ENCODE data around the gene FMN2.
"Not testable (repeated sequence)": the region's sequence is repeated elsewhere in the genome, so short reads cannot be mapped to it uniquely, and the experiment has no call there.

FMN2 gene

DNA sequence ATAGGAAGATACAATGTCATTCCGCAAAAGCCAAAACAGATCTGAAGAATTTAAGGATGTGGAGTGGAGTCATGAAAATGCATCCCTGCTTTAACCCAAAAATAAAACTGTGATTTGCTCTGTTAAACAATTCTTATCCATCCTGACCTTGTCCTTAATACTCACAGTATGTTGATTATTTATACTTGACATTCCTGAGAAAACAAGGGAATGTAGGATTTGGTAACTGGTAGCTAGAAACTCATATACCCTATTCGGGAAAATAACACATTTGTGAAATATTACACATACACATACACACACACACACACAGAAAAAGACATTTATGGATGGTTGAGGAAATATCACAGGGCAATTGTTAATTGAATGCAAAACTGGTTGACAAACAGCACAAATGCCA lies 80.2 kb downstream of the FMN2 start:
- CTCF ChIA-PET, result interaction anchor here (0.8 to 1.2 kb wide), 3 partner anchors 12 to 147 kb away, joined by 3 read pairs; no protein-coding TSS in a partner anchor
- POLR2A ChIA-PET, result interaction anchor here (0.6 kb wide), 1 partner anchor 9 kb away, joined by 3 read pairs; no protein-coding TSS in a partner anchor

DNA sequence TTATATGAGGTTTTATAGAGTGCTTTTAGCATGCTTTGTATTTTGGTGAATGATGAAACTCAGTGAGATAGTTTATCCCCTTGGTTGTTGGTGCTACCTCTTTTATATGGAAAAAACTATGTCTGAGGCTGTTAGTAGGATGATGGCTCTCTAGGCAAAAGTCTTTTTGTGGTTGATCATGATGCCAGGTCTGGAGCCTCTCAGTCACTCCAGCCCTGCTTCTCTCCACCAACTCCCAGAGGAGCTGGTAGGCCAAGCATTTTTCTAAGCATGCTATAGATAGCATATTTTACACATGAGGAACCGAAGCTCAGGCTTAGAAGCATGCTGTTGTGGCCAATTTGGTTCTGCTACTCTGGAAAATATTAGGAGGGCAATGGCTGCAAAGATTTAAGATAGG lies 82.2 kb downstream of the FMN2 start:
- ChIA-PET CTCF (interaction anchor here (1.1 kb wide), 1 partner anchor 146 kb away, joined by 3 read pairs; no protein-coding TSS in a partner anchor), POLR2A (no interaction called here)
- Histone ChIP-seq H3K36me3 (ENCODE audit: control insufficient read depth in 4 of 4, insufficient read depth in 4 of 4, low read length in 3 of 4) (no peaks in the 10 kb centered on the region), H3K27ac (ENCODE audit: insufficient read depth in 1 of 2, low read depth in 1 of 2, low read length in 2 of 2, poor library complexity in 1 of 2, severe bottlenecking in 2 of 2) (no peak overlapping the region), H3K4me1 (ENCODE audit: control extremely low read depth in 1 of 4, control insufficient read depth in 4 of 4, insufficient read depth in 4 of 4, low read length in 3 of 4) (no peaks in the 10 kb centered on the region), H3K27me3 (replicated peaks in 2 of 5; ENCODE audit: control insufficient read depth in 4 of 5, insufficient read depth in 5 of 5, low read length in 4 of 5) (peaks cover 0 to 7% (median 0%) of the 10 kb centered on the region in 5 experiments), H3K9me3 (ENCODE audit: control extremely low read depth in 1 of 5, control insufficient read depth in 4 of 5, insufficient read depth in 2 of 5, low read depth in 1 of 5, low read length in 4 of 5) (no peaks in the 10 kb centered on the region), H3K4me3 (ENCODE audit: control insufficient read depth in 1 of 7, extremely low read depth in 1 of 7, insufficient read depth in 4 of 7, low read depth in 2 of 7, low read length in 6 of 7) (no peak overlapping the region)
- no peak for DNase-seq
- no CpG with 5 or more reads among the region's 1 CpG for WGBS (ENCODE audit: insufficient coverage)

More for the DNA sequence above, 80.2 kb downstream of the FMN2 start:
- Histone ChIP-seq H3K9me3 (ENCODE audit: control extremely low read depth in 1 of 5, control insufficient read depth in 4 of 5, insufficient read depth in 2 of 5, low read depth in 1 of 5, low read length in 4 of 5) (no peaks in the 10 kb centered on the region), H3K4me1 (ENCODE audit: control extremely low read depth in 1 of 4, control insufficient read depth in 4 of 4, insufficient read depth in 4 of 4, low read length in 3 of 4) (no peaks in the 10 kb centered on the region), H3K27ac (ENCODE audit: insufficient read depth in 1 of 2, low read depth in 1 of 2, low read length in 2 of 2, poor library complexity in 1 of 2, severe bottlenecking in 2 of 2) (no peak overlapping the region), H3K36me3 (ENCODE audit: control insufficient read depth in 4 of 4, insufficient read depth in 4 of 4, low read length in 3 of 4) (no peaks in the 10 kb centered on the region), H3K4me3 (ENCODE audit: control insufficient read depth in 1 of 7, extremely low read depth in 1 of 7, insufficient read depth in 4 of 7, low read depth in 2 of 7, low read length in 6 of 7) (no peak overlapping the region), H3K27me3 (replicated peaks in 2 of 5; ENCODE audit: control insufficient read depth in 4 of 5, insufficient read depth in 5 of 5, low read length in 4 of 5) (peaks cover 0 to 5% (median 0%) of the 10 kb centered on the region in 5 experiments)
- WGBS (ENCODE audit: insufficient coverage), result no CpG with 5 or more reads among the region's 2 CpGs
- no peak for DNase-seq

DNA sequence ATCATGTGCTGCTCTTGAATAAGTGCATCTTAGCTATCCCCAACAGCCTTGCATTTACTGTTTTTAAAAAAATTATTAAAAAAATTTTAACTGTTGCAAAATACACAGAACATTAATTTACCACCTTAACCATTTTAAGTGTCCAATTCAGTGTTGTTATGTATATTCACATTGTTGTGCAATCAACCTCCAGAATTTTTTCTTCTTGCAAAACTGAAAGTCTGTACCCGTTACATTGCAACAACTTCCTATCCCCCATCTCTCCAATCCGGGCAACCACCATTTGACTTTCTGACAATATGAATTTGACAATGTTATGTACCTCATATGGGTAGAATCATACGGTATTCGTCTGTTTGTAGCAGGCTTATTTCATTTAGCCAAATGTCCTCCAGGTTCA lies 83.1 kb downstream of the FMN2 start:
- 93% methylated on average over 2 of the region's 4 CpGs for WGBS (ENCODE audit: insufficient coverage)
- no peak overlapping the region for H3K27ac ChIP-seq (ENCODE audit: insufficient read depth in 1 of 2, low read depth in 1 of 2, low read length in 2 of 2, poor library complexity in 1 of 2, severe bottlenecking in 2 of 2)
- H3K4me1 ChIP-seq (ENCODE audit: control extremely low read depth in 1 of 4, control insufficient read depth in 4 of 4, insufficient read depth in 4 of 4, low read length in 3 of 4), result no peaks in the 10 kb centered on the region
- POLR2A ChIA-PET, result interaction anchor here (0.6 kb wide), 1 partner anchor 216 kb away, joined by 3 read pairs; no protein-coding TSS in a partner anchor
- no peaks in the 10 kb centered on the region for H3K9me3 ChIP-seq (ENCODE audit: control extremely low read depth in 1 of 5, control insufficient read depth in 4 of 5, insufficient read depth in 2 of 5, low read depth in 1 of 5, low read length in 4 of 5)
- CTCF ChIA-PET, result no interaction called here
- DNase-seq, result no peak
- H3K4me3 ChIP-seq (ENCODE audit: control insufficient read depth in 1 of 7, extremely low read depth in 1 of 7, insufficient read depth in 4 of 7, low read depth in 2 of 7, low read length in 6 of 7), result no peak overlapping the region
- H3K27me3 ChIP-seq (replicated peaks in 2 of 5; ENCODE audit: control insufficient read depth in 4 of 5, insufficient read depth in 5 of 5, low read length in 4 of 5), result peaks cover 0 to 7% (median 0%) of the 10 kb centered on the region in 5 experiments
- H3K36me3 ChIP-seq (ENCODE audit: control insufficient read depth in 4 of 4, insufficient read depth in 4 of 4, low read length in 3 of 4), result no peaks in the 10 kb centered on the region

DNA sequence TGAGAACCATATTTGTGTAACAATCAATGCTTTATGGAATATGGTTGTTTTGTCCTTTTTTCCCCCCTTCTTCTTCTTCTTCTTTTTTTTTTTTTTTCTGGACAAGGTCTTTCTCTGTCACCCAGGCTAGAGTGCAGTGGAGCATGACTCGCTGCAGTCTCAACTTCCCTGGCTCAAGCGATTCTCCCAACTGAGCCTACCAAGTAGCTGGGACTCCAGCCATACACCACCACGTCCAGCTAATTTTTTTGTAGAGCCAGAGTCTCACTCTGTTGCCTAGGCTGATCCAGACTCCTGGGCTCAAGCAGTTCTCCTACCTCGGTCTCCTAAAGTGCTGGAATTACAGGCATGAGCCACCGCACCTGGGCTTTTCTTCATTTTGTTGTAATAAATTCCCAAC lies 86.7 kb downstream of the FMN2 start:
- Histone ChIP-seq H3K27me3 (replicated peaks in 2 of 5; ENCODE audit: control insufficient read depth in 4 of 5, insufficient read depth in 5 of 5, low read length in 4 of 5) (peaks cover 0 to 10% (median 0%) of the 10 kb centered on the region in 5 experiments), H3K27ac (ENCODE audit: insufficient read depth in 1 of 2, low read depth in 1 of 2, low read length in 2 of 2, poor library complexity in 1 of 2, severe bottlenecking in 2 of 2) (no peak overlapping the region), H3K9me3 (ENCODE audit: control extremely low read depth in 1 of 5, control insufficient read depth in 4 of 5, insufficient read depth in 2 of 5, low read depth in 1 of 5, low read length in 4 of 5) (no peaks in the 10 kb centered on the region), H3K36me3 (ENCODE audit: control insufficient read depth in 4 of 4, insufficient read depth in 4 of 4, low read length in 3 of 4) (no peaks in the 10 kb centered on the region), H3K4me3 (ENCODE audit: control insufficient read depth in 1 of 7, extremely low read depth in 1 of 7, insufficient read depth in 4 of 7, low read depth in 2 of 7, low read length in 6 of 7) (no peak overlapping the region), H3K4me1 (ENCODE audit: control extremely low read depth in 1 of 4, control insufficient read depth in 4 of 4, insufficient read depth in 4 of 4, low read length in 3 of 4) (no peaks in the 10 kb centered on the region)
- DNase-seq, result no peak
- POLR2A ChIA-PET, result no interaction called here
- 93% methylated on average over 5 of the region's 5 CpGs for WGBS (ENCODE audit: insufficient coverage)
- CTCF ChIA-PET, result no interaction called here

DNA sequence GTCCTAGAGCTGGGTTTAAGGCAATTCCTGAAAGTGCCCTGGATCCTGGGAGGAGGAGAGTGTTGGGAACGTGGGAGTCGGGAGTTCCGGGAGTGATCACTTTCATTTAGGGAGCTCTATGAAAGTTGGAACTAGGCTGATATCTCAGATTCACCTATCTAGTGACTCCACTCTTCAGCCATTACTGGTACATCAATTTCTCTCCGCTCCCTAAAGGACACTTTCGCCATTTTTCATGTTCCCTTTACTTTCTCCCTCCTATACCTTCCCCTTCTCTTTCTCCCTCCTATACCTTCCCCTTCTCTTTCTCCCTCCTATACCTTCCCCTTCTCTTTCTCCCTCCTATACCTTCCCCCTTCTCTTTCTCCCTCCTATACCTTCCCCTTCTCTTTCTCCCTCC lies 93.0 kb downstream of the FMN2 start:
- POLR2A ChIA-PET; DNase-seq; H3K4me1 ChIP-seq (ENCODE audit: control extremely low read depth in 1 of 4, control insufficient read depth in 4 of 4, insufficient read depth in 4 of 4, low read length in 3 of 4); H3K4me3 ChIP-seq (ENCODE audit: control insufficient read depth in 1 of 7, extremely low read depth in 1 of 7, insufficient read depth in 4 of 7, low read depth in 2 of 7, low read length in 6 of 7); H3K36me3 ChIP-seq (ENCODE audit: control insufficient read depth in 4 of 4, insufficient read depth in 4 of 4, low read length in 3 of 4); H3K9me3 ChIP-seq (ENCODE audit: control extremely low read depth in 1 of 5, control insufficient read depth in 4 of 5, insufficient read depth in 2 of 5, low read depth in 1 of 5, low read length in 4 of 5); H3K27ac ChIP-seq (ENCODE audit: insufficient read depth in 1 of 2, low read depth in 1 of 2, low read length in 2 of 2, poor library complexity in 1 of 2, severe bottlenecking in 2 of 2): not testable (repeated sequence)
- CTCF ChIA-PET, result interaction anchor here (0.9 kb wide), 2 partner anchors 35 to 37 kb away, joined by 3 to 4 read pairs; no protein-coding TSS in a partner anchor
- peaks cover 0 to 23% (median 7%) of the 10 kb centered on the region in 5 experiments for H3K27me3 ChIP-seq (replicated peaks in 2 of 5; ENCODE audit: control insufficient read depth in 4 of 5, insufficient read depth in 5 of 5, low read length in 4 of 5)
- WGBS (ENCODE audit: insufficient coverage), result 91% methylated on average over 3 of the region's 5 CpGs

DNA sequence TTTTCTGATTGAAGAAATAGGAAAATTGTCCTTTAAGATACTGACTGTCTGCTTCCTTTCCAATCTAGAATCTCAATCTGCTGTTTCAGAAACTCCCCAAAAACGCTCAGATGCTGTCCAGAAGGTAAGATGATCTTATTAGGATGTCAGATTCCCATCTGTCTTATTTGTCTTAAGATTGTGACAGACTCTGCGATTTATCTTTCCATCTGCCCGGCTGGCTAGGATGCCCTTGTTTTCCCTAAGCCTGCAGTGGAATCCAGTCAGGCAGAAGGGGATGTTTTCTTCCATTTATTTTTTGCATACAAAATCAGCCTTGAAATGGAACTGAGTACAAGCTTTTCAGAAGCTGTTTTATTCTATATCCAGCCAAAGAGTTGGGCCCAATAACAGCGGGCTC lies 96.5 kb downstream of the FMN2 start:
- no peak overlapping the region for H3K4me3 ChIP-seq (ENCODE audit: control insufficient read depth in 1 of 7, extremely low read depth in 1 of 7, insufficient read depth in 4 of 7, low read depth in 2 of 7, low read length in 6 of 7)
- no peaks in the 10 kb centered on the region for H3K9me3 ChIP-seq (ENCODE audit: control extremely low read depth in 1 of 5, control insufficient read depth in 4 of 5, insufficient read depth in 2 of 5, low read depth in 1 of 5, low read length in 4 of 5)
- H3K27ac ChIP-seq (ENCODE audit: insufficient read depth in 1 of 2, low read depth in 1 of 2, low read length in 2 of 2, poor library complexity in 1 of 2, severe bottlenecking in 2 of 2), result no peak overlapping the region
- DNase-seq, result no peak
- H3K27me3 ChIP-seq (replicated peaks in 2 of 5; ENCODE audit: control insufficient read depth in 4 of 5, insufficient read depth in 5 of 5, low read length in 4 of 5), result peaks cover 0 to 20% (median 11%) of the 10 kb centered on the region in 5 experiments
- WGBS (ENCODE audit: insufficient coverage), result 82% methylated on average over 2 of the region's 4 CpGs
- POLR2A ChIA-PET, result interaction anchor here (0.5 kb wide), 1 partner anchor 167 kb away, joined by 4 read pairs; no protein-coding TSS in a partner anchor
- CTCF ChIA-PET, result interaction anchor here (1.7 to 1.8 kb wide), 2 partner anchors 30 to 161 kb away, joined by 5 to 6 read pairs; no protein-coding TSS in a partner anchor
- no peaks in the 10 kb centered on the region for H3K36me3 ChIP-seq (ENCODE audit: control insufficient read depth in 4 of 4, insufficient read depth in 4 of 4, low read length in 3 of 4)
- H3K4me1 ChIP-seq (ENCODE audit: control extremely low read depth in 1 of 4, control insufficient read depth in 4 of 4, insufficient read depth in 4 of 4, low read length in 3 of 4), result no peaks in the 10 kb centered on the region

DNA sequence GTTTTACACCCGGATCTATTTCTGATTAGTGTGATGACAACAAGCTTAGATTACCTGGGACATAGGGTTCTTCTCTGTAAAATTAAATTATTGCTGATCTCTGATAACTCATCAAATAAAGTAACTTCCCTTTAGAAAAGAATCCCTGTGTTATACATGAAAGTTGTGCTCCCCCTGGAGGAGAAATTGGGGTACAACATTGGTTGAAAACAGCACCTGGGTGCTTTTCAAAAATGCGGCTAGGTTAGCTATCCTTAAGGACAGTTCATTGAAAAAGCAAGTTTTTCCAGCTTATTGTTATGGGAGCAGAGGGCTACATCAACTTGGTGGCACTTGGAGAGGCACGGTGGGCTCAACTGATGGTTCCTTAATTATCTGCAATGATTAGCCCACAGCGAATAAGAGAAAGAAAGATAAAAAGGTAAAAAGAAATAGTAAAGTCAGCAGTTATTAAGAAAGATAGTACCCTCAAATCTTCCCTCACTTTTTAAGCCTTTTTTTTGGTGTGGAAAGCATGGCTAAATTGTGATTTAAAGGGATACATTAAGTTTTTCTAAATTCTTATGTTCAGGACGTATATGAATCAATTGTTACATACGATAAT lies 97.8 kb downstream of the FMN2 start:
- 11% methylated on average over 2 of the region's 6 CpGs for WGBS (ENCODE audit: insufficient coverage)
- POLR2A ChIA-PET, result no interaction called here
- Histone ChIP-seq H3K9me3 (ENCODE audit: control extremely low read depth in 1 of 5, control insufficient read depth in 4 of 5, insufficient read depth in 2 of 5, low read depth in 1 of 5, low read length in 4 of 5) (no peaks in the 10 kb centered on the region), H3K27me3 (replicated peaks in 2 of 5; ENCODE audit: control insufficient read depth in 4 of 5, insufficient read depth in 5 of 5, low read length in 4 of 5) (peaks cover 0 to 20% (median 11%) of the 10 kb centered on the region in 5 experiments), H3K4me3 (ENCODE audit: control insufficient read depth in 1 of 7, extremely low read depth in 1 of 7, insufficient read depth in 4 of 7, low read depth in 2 of 7, low read length in 6 of 7) (no peak overlapping the region), H3K27ac (ENCODE audit: insufficient read depth in 1 of 2, low read depth in 1 of 2, low read length in 2 of 2, poor library complexity in 1 of 2, severe bottlenecking in 2 of 2) (no peak overlapping the region), H3K4me1 (ENCODE audit: control extremely low read depth in 1 of 4, control insufficient read depth in 4 of 4, insufficient read depth in 4 of 4, low read length in 3 of 4) (no peaks in the 10 kb centered on the region), H3K36me3 (ENCODE audit: control insufficient read depth in 4 of 4, insufficient read depth in 4 of 4, low read length in 3 of 4) (no peaks in the 10 kb centered on the region)
- CTCF ChIA-PET, result interaction anchor here (1.1 to 1.8 kb wide), 4 partner anchors 11 to 164 kb away, joined by 3 to 6 read pairs (median 4); no protein-coding TSS in a partner anchor
- peak; percentile 27 to 64 (median 46) for DNase-seq
